OCI-M2 (cell line): Measurements from ENCODE around the gene TMC6.
"Not testable (repeated sequence)": the region's sequence is repeated elsewhere in the genome, so short reads cannot be mapped to it uniquely, and the experiment has no call there.

ENCODE experiments used
- DNase-seq: peaks from one replicate; lab custom pipeline; 2025; ENCODE audit not compliant: unreplicated experiment; lab: John Stamatoyannopoulos, UW

TMC6 gene

DNA sequence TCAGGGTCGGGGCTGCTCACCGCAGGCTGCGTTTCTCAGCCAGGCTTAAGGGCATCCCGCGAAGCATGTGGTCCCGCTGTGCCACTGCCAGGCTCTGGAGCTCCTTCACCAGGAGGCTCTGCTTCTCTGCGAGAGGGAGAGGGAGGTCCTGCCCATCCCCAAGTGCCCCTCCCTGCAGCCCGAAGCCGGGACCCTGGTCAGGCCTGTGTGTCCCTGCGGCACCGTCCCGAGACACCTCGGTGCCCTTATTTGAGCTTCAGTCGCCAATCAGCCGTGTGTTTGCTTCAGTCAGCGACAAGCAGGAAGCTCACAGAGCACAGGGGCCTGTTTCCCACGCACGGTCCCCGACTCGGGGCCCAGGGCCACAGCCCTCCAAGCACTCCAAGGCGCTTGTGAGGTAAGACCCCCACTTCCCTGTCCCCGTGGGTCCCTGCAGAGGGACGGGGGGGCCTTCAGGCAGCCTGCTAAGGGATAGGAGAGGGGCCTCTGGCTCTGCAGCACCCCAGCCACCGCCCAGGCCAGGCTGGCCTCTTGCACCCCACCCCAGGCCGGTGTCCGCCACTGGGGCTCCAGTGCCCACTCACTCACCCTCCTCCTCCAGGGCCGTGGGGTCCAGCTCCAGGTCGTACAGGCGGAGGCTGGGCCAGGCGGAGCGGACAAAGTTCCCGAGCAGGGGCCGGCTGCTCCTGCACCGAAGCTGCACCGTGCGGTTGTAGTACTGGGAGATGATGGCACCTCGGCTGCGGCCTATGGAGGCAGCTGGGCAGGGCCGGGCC is 3.2 kb downstream of the TMC6 start:
- DNase-seq: no peak

DNA sequence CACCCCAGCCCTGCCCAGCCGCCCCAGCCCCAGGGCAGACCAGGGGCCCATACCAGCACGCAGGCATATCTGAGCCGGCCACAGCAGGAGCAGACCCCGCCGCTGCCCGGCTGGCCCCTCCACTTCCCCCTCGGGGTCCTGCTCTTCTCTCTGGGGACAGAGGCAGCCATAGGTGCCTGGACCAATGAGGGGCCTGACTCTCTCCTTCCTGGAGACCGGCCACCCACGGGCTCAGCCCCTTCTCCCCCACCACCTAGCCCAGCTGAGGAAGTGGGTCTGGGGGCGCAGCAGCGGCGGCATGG is 3.8 kb downstream of the TMC6 start:
- DNase-seq: no peak

DNA sequence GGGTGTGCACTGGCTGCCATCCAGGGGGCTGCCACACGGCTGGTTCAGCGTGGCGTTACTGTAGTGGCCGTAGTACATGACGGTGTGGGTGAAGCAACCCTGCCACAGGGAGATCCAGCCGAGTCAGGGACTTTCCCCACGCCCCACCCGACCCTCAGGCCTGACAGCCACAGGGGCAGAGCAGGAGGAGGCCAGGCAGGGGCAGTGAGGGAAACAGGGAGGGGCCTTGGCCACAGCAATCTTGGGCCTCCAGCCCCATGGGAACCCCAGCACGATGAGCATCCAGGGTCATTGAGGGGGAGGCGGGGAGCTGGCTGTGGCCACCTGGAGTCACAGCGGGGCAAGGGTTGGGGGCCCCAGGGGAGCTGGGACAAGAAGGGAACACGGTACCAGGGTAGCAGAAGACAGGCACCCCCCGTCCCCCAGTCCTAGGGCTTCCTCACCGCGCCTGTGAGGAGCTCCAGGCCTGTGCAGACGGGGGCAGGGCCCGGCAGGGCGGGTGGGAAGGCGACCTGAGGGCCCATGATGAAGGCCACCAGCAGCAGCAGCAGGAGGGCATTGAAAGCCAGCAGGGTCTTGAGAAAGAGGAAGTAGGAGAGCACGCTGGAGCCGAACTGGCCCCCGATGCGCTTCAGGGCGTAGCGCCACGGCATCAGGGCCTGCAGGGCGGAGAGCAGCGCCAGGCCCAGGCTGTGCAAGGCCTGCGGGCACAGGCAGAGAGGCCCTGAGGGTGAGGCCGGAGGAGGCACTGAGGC is 4.3 kb downstream of the TMC6 start:
- no peak for DNase-seq

DNA sequence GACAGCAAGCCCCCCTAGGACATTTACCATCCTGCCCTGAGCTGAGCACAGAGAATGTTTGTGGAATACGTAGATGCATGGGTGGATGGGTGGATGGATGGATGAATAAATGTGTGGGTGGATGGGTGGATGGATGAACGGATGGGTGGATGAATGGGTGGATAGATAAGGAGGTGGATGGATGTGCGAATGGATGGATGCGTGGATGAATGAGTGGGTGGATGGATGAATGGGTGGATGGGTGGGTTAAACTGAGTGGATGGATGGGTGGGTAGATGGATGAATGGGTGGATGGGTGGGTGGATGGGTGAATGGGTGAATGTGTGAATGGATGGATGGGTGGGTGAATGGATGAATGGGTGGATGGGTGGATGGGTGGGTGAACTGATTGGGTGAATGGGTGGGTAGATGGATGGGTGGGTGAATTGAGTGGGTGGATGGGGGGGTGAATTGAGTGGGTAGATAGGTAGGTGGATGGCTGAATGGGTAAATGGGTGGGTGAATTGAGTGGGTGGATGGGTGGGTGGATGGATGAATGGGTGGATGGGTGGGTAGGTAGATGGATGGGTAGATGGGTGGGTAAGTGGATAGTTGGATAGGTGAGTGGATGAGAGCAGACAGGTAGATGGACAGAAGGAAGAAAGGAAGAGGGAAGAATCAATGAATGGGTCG is 5.2 kb downstream of the TMC6 start:
- no peak for DNase-seq

DNA sequence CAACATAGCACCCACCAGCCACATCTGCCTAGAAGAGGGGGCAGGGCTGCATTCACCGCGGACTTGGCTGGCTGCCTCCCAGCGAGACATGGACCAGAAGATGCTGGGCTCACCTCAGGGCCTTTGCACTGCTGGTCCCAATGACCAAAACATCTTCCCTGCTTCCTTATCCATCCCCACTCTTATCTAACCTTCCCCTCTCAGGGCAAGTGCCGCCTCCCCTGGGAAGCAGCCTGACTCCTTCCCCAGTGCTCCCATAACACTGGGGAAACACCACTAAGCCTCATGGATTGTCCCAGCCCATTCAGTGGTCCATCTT is 5.7 kb downstream of the TMC6 start:
- DNase-seq: no peak

DNA sequence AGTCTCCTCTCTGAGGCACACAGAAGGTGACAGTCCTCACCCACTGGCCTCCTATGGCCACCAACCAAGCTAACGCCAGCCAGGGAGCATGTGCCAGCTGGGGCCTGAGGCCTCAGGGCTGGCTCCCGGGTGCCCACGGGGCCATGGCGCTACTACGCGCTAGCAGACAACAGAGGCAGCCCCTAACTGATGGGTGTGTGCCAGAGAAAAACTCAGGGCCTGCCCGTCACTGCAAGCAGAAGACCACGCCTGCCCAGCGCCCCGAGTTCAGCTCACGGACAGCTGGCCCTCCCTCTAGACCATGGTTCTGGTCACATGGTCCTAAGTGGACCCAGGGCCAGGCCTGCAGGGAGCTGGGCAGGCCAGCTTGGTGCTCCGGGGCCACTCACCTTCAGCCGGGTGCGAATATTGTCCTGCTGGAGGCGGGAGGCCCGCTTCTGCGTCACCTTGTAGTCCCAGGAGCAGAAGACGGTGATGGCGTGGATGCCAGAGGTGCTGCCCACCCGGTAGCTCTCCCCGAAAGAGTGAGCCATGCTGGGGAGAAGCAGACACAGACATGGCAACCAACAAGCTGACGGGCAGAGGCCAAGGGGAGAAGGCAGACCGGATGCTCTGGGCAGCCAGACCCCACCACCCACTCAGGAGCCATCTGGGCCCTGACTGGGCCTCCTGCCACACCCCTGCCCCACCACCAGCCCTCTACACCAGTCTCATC is 6.2 kb downstream of the TMC6 start:
- no peak for DNase-seq

DNA sequence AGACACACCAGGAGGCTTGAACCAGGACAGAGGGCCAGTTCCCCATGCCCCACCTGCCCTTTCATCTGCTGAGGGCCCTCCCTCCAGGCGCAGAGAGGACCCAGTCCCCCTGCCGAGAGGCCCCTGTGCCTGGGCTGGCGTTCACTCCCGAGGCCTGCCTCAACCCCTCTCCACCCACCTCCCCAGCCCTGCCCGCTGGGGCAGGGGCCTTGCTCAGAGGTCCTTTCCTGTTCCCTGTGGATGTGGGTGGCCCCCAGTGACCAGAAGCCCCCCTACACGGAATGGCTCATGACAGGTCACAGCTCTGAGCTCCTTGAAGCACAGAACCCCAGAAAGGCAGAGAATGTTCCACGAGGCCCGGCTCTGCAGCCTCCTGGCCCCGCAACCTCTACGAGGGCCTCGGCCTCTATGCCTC is 6.7 kb downstream of the TMC6 start:
- DNase-seq: no peak

DNA sequence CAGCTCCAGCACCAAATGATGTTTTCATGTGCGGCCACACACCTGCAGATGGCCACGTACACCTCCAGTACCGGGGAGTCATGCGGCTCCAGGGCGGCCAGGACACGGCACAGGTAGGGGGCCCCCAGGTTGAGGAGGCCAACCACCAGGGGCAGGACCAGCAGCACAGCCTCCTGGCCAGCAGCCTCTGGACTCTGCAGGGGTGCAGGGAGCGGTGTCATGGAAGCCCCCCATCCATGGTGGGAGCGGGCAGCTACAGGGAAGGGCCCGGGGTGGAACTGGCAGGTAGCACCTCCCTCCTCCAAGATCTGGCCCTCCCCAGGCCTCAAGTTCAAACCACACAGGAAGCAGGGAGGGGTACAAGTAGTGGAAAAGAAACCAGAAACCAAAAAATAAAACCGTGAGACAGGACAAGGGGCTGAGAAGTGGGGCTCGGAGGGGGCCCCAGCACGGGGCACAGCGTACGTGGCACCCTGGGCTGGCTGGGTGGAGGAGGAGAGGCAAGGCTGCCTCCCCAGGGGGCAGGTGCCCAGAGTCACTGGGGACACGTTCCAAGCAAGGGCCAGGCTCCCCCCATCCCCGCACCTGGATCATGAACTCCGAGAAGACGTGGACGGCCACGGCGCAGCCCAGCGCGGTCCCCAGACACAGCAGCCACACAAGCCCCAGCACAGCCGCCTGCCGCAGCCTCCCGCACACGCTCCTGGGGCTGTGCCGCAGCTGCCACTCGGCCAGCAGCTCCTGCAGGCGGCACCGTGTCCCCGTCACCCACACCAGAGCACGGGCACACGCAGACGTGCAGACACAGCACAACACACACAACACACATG is 7.4 kb downstream of the TMC6 start:
- no peak for DNase-seq

DNA sequence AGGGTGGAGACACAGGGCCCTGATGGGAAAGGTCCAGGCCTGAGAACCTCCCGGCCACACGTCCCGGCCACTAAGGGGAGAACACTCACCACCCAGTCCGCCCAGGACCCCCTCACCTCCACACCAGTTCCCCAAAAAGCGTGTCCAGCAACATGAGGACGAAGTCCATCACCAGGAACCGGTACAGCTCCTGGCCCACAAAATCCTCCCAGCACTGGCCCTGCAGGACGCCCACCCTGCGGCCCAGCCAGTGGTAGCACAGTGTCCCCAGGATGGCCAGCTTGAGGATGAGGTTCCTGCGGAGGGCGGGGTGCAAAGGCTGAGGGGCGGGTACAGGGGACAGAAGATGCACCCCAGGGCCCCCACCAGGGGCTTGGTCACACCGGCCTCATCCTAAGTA is 8.0 kb downstream of the TMC6 start:
- DNase-seq: no peak

DNA sequence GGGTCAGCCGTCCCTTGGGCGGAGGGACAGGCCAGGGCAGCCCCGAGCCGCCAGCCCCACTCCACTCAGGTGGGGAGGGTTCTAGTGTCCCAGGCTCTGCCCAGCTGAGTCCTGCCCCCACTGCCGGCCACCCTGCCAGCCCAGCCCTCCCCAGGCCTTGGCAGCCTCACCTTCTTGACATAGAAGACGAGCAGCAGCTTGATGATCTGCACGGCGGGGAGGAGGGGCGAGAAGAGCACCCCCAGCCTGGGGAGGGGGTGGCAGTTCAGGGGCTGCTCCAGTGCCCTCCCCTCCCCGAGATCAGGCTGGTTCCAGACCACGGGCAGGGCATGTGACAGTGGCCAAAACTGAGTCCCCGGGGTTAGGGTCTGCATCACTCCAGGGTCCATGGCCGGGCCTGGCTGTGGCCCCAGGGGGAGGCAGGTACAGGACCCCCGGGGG is 9.7 kb downstream of the TMC6 start:
- no peak for DNase-seq

DNA sequence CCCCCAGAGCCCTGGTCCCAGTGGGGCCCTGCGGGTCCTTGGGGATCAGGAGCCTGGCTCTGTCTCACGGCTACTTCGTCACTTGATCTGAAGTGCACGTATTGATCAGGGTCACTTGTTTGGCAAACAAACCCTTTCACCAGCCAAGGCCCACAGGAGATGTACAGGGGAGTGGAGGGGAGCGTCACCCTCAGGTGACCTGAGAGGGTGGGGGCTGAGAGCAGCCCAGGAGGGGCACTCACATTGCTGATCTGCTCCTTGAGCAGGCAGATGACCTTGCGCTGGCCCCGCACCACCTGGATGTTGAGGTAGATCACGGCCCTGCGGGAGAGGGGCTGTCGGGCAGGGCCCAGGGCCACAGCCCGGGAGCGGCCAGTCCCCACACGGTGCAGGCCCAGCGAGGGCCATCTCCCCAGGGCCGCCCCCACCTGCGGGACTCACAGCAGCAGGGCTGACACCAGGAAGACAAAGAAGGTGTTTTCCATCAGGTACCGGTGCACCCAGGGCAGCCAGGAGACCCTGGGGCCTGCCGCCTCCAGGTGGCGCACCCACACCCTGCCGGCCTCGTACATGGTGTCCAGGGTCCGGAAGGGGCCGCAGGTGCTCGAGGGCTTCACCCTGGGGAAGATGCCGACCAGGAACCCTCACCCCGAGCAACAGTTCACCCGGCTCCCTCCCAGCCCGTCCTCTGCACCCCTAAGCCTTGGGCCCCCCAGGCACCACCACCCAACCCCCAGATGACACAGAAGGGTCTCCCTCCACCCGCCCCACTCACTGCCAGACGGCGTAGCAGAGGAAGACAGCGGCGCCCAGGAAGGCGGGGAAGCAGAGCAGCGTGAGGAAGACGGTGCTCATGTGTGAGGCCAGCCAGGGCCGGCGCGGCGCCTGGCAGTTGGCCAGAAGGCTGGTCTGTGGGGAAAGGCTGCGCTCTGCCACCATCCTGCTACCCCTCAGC is 11.3 kb downstream of the TMC6 start:
- no peak for DNase-seq

DNA sequence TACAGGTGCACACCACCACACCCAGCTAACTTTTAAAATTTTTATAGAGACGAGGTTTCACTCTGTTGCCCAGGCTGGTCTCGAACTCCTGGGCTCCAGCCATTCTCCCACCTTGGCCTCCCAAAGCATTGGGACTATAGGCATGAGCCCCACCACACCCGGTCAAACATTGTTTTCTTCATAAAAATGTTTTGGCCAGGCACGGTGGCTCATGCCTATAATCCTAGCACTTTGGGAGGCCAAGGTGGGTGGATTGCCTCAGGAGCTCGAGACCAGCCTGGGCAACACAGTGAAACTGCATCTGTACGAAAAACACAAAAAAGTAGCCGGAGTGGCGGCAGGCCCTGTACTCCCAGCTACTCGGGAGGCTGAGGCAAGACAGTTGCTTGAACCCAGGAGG is 12.1 kb downstream of the TMC6 start:
- no peak for DNase-seq

DNA sequence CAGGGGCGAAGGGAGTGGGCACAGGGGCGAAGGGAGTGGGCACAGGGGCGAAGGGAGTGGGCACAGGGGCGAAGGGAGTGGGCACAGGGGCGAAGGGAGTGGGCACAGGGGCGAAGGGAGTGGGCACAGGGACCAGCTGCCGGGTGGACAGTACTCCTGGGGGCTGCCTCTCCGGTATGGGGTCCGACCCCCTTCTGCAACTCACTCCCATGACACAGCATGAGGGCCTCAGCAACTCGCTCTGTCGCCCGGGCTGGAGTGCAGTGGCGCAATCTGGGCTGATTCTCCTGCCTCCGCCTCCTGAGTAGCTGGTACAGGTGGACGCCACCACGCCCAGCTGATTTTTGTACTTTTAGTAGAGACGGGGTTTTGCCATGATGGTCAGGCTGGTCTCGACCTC is 12.8 kb downstream of the TMC6 start:
- DNase-seq: not testable (repeated sequence)

DNA sequence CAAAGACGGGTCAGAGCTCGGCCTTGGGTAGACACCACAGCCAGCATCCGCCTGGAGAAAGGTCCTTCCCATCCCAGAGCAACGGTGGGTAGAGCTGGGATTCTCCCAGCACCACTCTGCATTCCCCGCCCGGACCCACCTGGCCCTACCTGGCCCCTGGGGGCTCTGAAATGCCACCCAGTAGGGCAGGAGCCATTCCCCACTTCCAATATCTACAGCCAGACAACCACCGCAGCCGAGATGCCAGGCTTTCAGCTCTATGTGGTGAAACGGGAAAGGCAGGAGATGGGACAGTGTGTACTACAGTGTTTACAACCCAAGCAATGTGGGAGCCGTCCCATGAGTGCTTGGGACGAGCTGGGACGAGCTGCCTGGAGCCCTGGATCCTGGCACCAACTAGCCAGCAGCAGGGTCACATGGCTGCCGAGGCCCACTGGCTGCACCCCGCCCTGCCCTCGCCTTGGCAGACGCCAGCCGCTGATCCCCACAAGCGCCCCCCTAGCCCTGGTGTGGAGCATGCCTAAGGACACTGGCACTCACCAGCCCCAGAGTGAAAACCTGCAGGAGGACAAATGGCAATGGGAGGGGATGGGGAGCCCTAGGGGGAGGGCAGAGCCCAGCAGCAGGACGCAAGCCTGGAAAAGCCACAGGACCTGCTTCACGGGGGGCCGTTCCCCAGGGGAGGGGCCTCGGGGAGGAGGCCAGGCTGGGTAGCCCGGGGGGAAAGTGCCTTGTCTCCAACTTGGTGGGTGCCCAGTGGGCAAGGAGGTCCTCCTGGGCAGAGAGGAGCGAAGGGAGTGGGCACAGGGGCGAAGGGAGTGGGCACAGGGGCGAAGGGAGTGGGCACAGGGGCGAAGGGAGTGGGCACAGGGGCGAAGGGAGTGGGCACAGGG is 13.5 kb downstream of the TMC6 start:
- DNase-seq: no peak

DNA sequence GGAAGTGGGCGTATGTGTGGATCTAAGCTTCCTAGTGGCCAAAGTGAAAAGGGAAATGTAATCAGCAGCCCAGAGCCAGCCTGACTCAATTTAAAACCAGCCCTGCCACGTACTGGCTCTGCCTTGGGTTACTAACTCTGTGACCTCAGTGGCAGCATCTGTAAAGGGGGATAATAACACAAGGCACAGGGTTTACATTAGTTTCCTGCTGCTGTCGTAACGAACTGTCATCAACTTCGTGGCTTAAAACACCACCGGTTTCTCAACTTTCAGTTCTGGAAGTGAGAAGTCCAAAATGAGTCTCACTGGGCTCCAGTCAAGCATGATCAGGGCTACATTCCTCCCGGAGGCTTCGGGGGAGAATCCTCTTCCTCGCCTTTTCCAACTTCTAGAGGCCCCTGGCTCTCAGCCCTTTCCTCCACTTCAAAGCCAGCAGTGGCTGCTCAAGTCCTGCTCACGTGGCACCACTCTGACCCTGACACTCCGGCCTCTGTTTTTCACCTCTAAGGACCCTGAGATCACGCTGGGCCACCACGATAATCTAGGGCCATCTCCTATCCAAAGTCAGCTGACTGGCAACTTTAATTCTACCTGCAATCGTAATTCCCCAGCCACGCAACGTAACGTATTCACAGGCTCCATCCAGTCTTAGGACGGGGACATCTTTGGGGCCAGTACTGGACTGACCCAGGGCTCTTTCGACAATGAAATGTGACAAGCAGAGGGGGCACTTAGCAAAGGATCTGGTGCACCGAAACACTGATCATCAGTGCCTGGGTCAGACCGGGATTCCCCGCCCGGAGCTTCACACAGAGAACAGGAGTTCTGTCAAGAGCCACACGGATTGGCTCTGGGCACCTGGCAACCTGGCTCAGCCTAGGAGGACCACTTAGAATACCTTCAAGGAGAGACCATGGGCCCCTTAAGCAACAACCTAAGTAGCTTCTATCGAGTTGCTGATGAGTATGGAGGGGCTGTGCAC is 14.5 kb downstream of the TMC6 start:
- no peak for DNase-seq

DNA sequence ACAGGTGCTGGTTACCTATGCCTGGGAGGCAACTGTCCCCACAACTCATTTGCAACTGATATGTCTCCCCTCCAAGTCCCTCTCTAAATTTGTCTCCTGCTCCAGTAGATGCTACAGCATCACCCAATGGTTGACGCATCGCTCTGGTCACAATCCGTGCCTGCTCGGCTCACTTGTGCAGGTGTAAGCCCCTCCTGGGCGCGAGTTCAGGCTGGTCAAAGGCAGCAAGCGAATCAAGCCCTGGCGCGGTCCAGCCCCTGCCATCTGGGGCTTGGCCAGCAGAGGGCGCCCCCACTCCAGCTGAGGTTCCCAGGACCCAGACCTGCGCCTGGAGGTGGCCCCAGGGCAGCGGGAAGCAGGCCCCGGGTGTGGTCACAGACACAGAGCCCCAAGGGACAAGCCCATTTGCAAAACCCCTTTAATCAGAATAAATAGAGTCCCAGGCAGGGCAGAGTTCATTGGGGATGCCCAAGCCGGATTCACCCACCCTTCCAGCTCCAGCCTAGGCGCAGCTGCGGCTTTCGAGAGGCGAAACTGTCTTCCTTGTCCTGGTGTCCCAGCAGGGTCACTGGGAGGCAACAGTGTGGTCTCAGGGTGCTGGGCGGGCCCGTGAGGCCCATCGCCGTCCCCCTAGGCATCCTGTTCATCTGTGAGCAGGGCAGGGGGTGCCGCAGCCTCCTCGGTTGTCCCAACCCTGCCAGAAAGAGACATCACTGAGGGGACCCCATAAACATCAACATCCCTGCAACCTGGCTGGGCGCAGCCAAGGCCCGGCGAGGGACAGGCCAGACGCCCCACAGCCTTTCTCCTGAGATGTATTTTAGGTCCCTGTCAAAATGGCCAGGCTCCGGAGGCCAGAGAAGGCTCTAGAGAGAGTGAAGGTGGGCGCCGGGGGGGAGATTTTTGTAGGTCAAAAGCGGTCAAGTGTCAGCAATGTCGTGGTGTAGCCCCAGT is 15.8 kb downstream of the TMC6 start:
- no peak for DNase-seq
